Measurements from ENCODE around the gene STXBP4. TPM values are rescaled to one million over a fixed set of nuclear protein-coding genes. Genes with fewer than 3 reads are reported as not detected.

Gene STXBP4
- total and polyA plus RNA-seq, 2 donors (not counting 3 experiments of a cell fraction or from before 2014, with no cell fraction given), result 1.9 to 12.9 TPM

- Histone ChIP-seq H3K9me3 (replicated peaks; ENCODE audit: control insufficient read depth, insufficient read depth, low read length) (no peaks in the 10 kb centered on the region), H3K9me1 (replicated peaks; ENCODE audit: control insufficient read depth, extremely low read depth, insufficient read depth, low read length) (no peaks in the 10 kb centered on the region), H3K4me2 (ENCODE audit: insufficient read depth, low read length) (no peak overlapping the region), H3K27ac (ENCODE audit: insufficient read depth, low read depth, low read length) (no peak overlapping the region), H3K4me3 (replicated peaks in 1 of 3; ENCODE audit: insufficient read depth in 1 of 3, low read depth in 1 of 3, low read length in 3 of 3) (no peak overlapping the region), H4K20me1 (replicated peaks; ENCODE audit: control insufficient read depth, extremely low read depth, insufficient read depth, low read length) (no peaks in the 10 kb centered on the region), H2AFZ (ENCODE audit: low read depth, low read length) (no peak overlapping the region), H3K9ac (replicated peaks; ENCODE audit: extremely low read depth, insufficient read depth, low read length) (no peak overlapping the region), H3K27me3 (ENCODE audit: control insufficient read depth in 2 of 2, insufficient read depth in 2 of 2, low read length in 2 of 2) (no peaks in the 10 kb centered on the region), H3K4me1 (ENCODE audit: control insufficient read depth, extremely low read depth, insufficient read depth, low read length) (peaks cover 17% of the 10 kb centered on the region), H3K79me2 (ENCODE audit: control insufficient read depth, insufficient read depth, low read length) (no peaks in the 10 kb centered on the region), H3K36me3 (ENCODE audit: control insufficient read depth in 2 of 2, extremely low read depth in 1 of 2, insufficient read depth in 2 of 2, low read length in 2 of 2) (no peaks in the 10 kb centered on the region)
- POLR2A ChIA-PET, result no interaction called here
- BruUV-seq (replicated peaks), result no TSS peak
- intact Hi-C loops (cut with micrococcal nuclease) (loop anchor here (5.0 kb wide), 1 partner anchor 37 kb away; no protein-coding TSS in a partner anchor), dilution Hi-C loops (cut with MboI; ENCODE audit: extremely low pct_ligation_motif_present, low sequenced_read_pairs) (no loop called here)
- no peak for FAIRE-seq
- no peak for TF ChIP-seq MAX (IDR thresholded peaks at IDR 0.05; ENCODE audit: insufficient read depth, insufficient read length)
- no peak for TF ChIP-seq CTCF (IDR thresholded peaks at IDR 0.05; ENCODE audit: extremely low read depth in 1 of 2, insufficient read depth in 1 of 2, low read depth in 1 of 2, low read length in 2 of 2)
- TF ChIP-seq POLR2AphosphoS5 (IDR thresholded peaks at IDR 0.05; ENCODE audit: insufficient read depth, low read depth, low read length), result no peak
- no peak for TF ChIP-seq MYC (IDR thresholded peaks at IDR 0.05; ENCODE audit: low read depth, low read length)
- no peak for TF ChIP-seq GATA2 (IDR thresholded peaks at IDR 0.05; ENCODE audit: insufficient read depth, insufficient read length, low read depth, low read length)
- no peak for TF ChIP-seq JUN (IDR thresholded peaks at IDR 0.05; ENCODE audit: borderline replicate concordance, insufficient read depth, insufficient read length, low read depth)
- TF ChIP-seq FOS (IDR thresholded peaks at IDR 0.05; ENCODE audit: borderline replicate concordance, insufficient read depth, low read length), result no peak
- TF ChIP-seq EZH2 (IDR thresholded peaks at IDR 0.05; ENCODE audit: borderline replicate concordance, low read depth, low read length, severe bottlenecking), result no peak
- TF ChIP-seq POLR2A (IDR thresholded peaks at IDR 0.05; ENCODE audit: low read depth, low read length), result no peak
- CTCF ChIA-PET, result no interaction called here
- DNase-seq (ENCODE audit: low read depth, low spot score), result no peak
Measured at GRCh38 chr17:55120651-55121050, 152.1 kb downstream of the STXBP4 start.
